HG03575 (cell line): ENCODE measurements around the gene PHYH.
"Not testable (repeated sequence)": the region's sequence is repeated elsewhere in the genome, so short reads cannot be mapped to it uniquely, and the experiment has no call there.

ENCODE experiments used
- ATAC-seq: cut with Tn5 transposase; IDR thresholded peaks from one replicate; pipeline ENCODE4 v1.9.1; 2021; ENCODE audit not compliant: unreplicated experiment, insufficient number of reproducible peaks, low FRiP score; ENCODE audit errors: extremely low read depth

Gene PHYH

DNA sequence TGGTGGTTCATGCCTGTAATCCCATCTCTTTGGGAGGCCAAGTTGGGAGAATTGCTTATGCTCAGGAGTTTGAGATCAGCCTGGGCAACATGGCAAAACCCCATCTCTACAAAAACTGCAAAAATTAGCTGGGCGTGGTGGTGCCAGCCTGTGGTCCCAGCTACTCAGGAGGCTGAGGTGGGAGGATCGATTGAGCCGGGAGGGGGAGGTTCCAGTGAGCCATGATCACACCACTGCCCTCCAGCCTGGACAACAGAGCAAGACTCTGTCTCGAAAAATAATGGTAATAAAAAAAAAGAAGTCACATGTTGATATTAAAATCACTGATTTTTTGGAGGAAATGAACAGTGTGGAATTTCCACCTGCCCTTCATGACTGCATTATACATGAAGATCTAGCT is 15.8 kb downstream of the PHYH start:
- no peak for ATAC-seq

- ATAC-seq = not testable (repeated sequence)
Observed at GRCh38 chr10:13282348-13282747, 17.5 kb downstream of the PHYH start.

- no peak for ATAC-seq
Observed at GRCh38 chr10:13276749-13277365, 23.0 kb downstream of the PHYH start.

- not testable (repeated sequence) for ATAC-seq
Observed at GRCh38 chr10:13276146-13276545, 23.7 kb downstream of the PHYH start.

- no peak for ATAC-seq
Observed at GRCh38 chr10:13272164-13272571, 27.7 kb downstream of the PHYH start.

DNA sequence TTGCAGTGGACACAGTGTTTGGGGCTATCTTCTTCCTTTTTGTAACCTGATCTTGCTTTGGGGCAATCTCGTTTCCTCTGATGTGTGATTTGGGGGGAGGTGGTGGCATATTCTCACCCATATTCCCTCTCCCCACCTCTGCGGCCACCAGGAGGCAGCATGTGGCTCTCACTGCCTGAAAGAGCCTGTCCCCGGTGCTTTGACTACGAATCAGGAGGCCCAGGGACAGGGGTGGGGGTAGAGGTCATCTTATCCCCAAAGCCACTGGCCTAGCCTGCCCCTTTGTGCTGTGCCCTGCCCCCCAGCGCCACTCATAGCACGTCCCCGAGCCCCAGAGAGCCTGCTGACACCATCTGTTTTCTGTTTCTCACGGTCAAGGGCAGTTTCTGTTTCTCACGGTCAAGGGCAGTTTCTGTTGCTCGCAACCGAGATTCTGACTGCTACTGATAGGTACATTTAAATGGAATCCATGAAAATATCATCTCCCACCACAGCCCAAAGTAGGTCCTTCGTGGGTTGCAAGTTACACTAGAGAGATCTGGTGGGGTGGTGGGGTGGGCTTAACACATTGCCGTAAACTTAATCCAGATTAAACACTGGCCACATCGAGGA is 28.2 kb downstream of the PHYH start:
- ATAC-seq = no peak

GRCh38 chr10:13270877-13271551 is 28.9 kb downstream of the PHYH start:
- ATAC-seq = no peak

DNA sequence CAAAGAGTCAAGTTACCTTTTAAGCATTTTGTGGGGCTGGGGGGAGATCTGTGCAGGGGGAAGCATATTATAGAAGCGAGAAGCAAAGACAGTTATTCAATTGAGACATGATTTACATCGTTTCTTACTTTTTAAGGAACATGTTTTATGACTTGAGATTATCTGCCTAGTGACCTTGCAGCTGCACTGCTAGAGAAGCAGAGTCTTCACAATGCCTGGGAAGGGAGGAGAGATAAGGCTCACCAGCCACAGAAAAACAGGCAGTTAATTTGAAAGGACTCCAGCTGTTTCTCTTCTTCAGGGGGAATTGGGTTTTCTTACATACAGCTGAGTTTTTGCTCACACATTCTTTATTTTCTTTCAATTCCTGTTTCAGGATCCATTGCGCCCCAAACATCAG is 31.0 kb downstream of the PHYH start:
- no peak for ATAC-seq

DNA sequence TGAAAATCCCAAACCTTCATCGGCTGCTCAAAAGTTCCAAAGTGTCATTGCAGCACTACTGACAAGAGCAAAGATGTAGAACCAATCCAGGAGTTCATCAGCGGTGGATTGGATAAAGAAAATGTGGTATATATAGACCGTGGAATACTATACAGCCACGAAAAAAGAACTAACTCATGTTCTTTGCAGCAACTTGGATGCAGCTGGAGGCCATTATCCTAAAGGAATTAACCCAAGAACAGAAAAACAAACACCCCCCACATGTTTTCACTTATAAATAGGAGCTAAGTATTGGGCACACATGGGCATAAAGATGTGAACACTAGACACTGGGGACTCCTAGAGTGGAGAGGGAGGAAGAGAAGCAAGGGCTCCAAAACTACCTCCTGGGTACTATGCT is 31.6 kb downstream of the PHYH start:
- ATAC-seq = no peak

GRCh38 chr10:13263591-13263990 is 36.3 kb downstream of the PHYH start:
- ATAC-seq = no peak

DNA sequence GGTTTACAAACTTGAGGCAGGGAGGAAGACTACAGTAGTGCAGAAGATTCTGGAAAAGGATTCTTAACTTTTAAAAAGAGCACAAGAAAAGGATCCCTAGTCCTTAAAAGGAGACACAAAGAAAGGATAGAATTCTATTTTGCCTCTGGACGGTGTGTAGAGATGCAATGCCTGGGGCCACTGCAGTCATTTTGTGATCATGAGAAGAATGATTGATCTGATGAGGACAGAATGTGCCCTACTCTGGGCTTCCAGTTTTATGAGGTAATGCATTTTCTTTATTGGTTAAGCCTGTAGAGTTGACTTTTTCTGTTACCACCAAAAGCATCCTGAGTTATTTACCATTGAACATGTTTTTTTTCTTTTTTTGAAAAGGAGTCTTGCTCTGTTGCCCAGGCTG is 37.4 kb downstream of the PHYH start:
- no peak for ATAC-seq

- ATAC-seq = no peak
Observed at GRCh38 chr10:13257621-13258140, 42.2 kb downstream of the PHYH start.

- ATAC-seq = no peak
Observed at GRCh38 chr10:13256627-13257026, 43.2 kb downstream of the PHYH start.

DNA sequence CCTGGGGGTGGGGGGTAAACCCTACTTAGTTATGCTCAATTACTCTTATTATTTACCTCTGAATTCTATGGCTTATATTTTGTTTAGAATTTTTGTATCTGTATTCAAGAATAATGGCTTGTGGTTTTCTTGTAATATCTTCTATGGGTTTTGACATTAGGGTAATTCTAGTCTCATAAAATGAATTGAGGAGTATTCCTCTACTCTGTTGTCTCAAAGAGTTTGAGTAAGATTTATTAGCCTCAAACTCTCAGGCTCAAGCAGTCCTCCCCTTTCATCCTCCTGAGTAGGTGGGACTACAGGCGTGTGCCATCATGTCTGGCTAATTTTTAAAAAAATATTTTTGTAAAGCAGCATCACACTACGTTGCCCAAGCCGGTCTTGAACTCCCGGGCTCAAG is 46.1 kb downstream of the PHYH start:
- ATAC-seq = no peak

- no peak for ATAC-seq
Observed at GRCh38 chr10:13247784-13248183, 52.1 kb downstream of the PHYH start.

GRCh38 chr10:13247246-13247645 is 52.6 kb downstream of the PHYH start:
- ATAC-seq = no peak

DNA sequence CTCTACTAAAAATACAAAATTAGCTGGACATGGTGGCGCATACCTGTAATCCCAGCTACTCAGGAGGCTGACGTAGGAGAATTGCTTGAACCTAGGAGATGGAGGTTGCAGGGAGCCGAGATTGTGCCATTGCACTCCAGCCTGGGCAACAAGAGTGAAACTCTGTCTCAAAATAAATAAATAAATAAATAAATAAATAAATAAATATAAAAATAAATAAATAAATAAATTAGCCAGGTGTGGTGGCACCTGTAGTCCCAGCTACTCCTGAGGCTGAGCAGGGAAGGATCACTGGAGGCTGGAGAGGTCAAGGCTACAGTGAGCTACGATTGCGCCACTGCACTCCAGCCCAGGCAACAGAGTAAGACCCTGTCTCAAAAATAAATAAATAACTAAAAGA is 57.6 kb downstream of the PHYH start:
- not testable (repeated sequence) for ATAC-seq

GRCh38 chr10:13241613-13242012 is 58.3 kb downstream of the PHYH start:
- no peak for ATAC-seq

GRCh38 chr10:13239923-13240322 is 59.9 kb downstream of the PHYH start:
- no peak for ATAC-seq
